K562 (cell line): ENCODE results near the gene FZD10. TPM values are rescaled to one million over a fixed set of nuclear protein-coding genes. Genes with fewer than 3 reads are reported as not detected.

Experiments
- ATAC-seq: fragments of 200-7000 bp; cut with Tn5 transposase; 3 replicates; pipeline ENCODE4 v1.9.1; 2020; ENCODE audit warnings: moderate library complexity
- BruUV-seq: library from RNA; stranded (reverse); fragments of 400-500 nt; replicated peaks from 2 replicates; lab custom pipeline; 2021; lab: Mats Ljungman, UMichigan
- CTCF ChIA-PET: fragments of 300-600 bp; formaldehyde crosslinking; extraction: SDS; loops from one replicate; lab custom pipeline; 2021; ENCODE audit warnings: low intra/inter-chr PET ratio; lab: Yijun Ruan, JAX
- POLR2A ChIA-PET: fragments of 300-600, 350-650 bp; sonication (Branson Sonifier 250); formaldehyde crosslinking; extraction: SDS; loops from one replicate; lab custom pipeline; 2021; ENCODE audit warnings: antibody characterized with exemption, inconsistent platforms; lab: Yijun Ruan, JAX
- DNase-seq, 4 experiments: peaks; one replicate each; pipeline versions ENCODE4 v3.0.0 to v3.0.0-alpha.2; 2011 to 2018; ENCODE audit warnings: low spot score in 3 of 4, mixed read lengths in 3 of 4; ENCODE audit errors: extremely low read depth in 1 of 4
- FAIRE-seq: peaks from 2 replicates; lab custom pipeline; 2011; peaks lifted over from hg19 to GRCh38; lab: Jason Lieb, UNC
- H2AFZ ChIP-seq: 2 replicates; pipeline ENCODE4 v1.6.0; 2011; ENCODE audit warnings: low read depth, low read length, control low read depth, inconsistent platforms
- H3K27ac ChIP-seq: fragments of 200-600 bp; 3 replicates; pipeline ENCODE4 v1.8.0; 2011; ENCODE audit warnings: low read depth, mild to moderate bottlenecking, control low read depth, inconsistent platforms, low read length, moderate library complexity, mixed read lengths; ENCODE audit errors: extremely low read depth
- H3K27me3 ChIP-seq, 2 experiments: fragments of 300-600 bp in 1 of 2; 2 replicates in 1 of 2; 3 replicates in 1 of 2; pipeline versions ENCODE4 v1.6.0 to v1.8.0; 2011; ENCODE audit warnings: inconsistent platforms in 2 of 2, low read length in 2 of 2, mild to moderate bottlenecking in 1 of 2, mixed read lengths in 1 of 2, moderate library complexity in 1 of 2; ENCODE audit not compliant: control insufficient read depth in 2 of 2, insufficient read depth in 2 of 2
- H3K36me3 ChIP-seq: fragments of 300-600 bp; 3 replicates; pipeline ENCODE4 v1.8.0; 2011; ENCODE audit warnings: mild to moderate bottlenecking, low read length, inconsistent platforms; ENCODE audit not compliant: control insufficient read depth, insufficient read depth
- H3K4me1 ChIP-seq, 2 experiments: fragments of 200-600 bp in 1 of 2; replicated peaks in 1 of 2; 2 replicates in 1 of 2; 3 replicates in 1 of 2; pipeline versions ENCODE4 v1.5.1 to v1.8.0; 2011; ENCODE audit warnings: inconsistent platforms in 2 of 2, low read length in 2 of 2, mild to moderate bottlenecking in 1 of 2, mixed read lengths in 1 of 2, moderate library complexity in 1 of 2; ENCODE audit not compliant: control insufficient read depth in 2 of 2, insufficient read depth in 2 of 2
- H3K4me2 ChIP-seq: 2 replicates; pipeline ENCODE4 v1.6.1; 2011; ENCODE audit warnings: low read length, control low read depth, inconsistent platforms, mixed read lengths; ENCODE audit not compliant: insufficient read depth
- H3K4me3 ChIP-seq: fragments of 200-600 bp; sonication (generic), shearing (Covaris generic); 2 replicates; pipeline ENCODE4 v1.5.1; 2016; ENCODE audit warnings: control low read depth, inconsistent platforms
- H3K79me2 ChIP-seq: fragments of 200-600 bp; 3 replicates; pipeline ENCODE4 v1.8.0; 2011; ENCODE audit warnings: low read length, inconsistent platforms; ENCODE audit not compliant: control insufficient read depth, insufficient read depth
- H3K9ac ChIP-seq, 2 experiments: 2 replicates each; pipeline versions ENCODE4 v1.6.0 to v1.6.1; 2011; ENCODE audit warnings: low read depth in 2 of 2, low read length in 2 of 2, control low read depth in 1 of 2, inconsistent platforms in 1 of 2, mild to moderate bottlenecking in 1 of 2, mixed read lengths in 1 of 2; ENCODE audit not compliant: insufficient read depth in 1 of 2
- H3K9me1 ChIP-seq: one replicate; pipeline ENCODE4 v1.6.0; 2011; ENCODE audit warnings: inconsistent platforms, mild to moderate bottlenecking, low read length, moderate library complexity; ENCODE audit not compliant: control insufficient read depth, insufficient read depth
- H3K9me3 ChIP-seq: replicated peaks from 2 replicates; pipeline ENCODE4 v1.5.1; 2011; ENCODE audit warnings: low read depth, low read length, inconsistent platforms; ENCODE audit not compliant: control insufficient read depth, insufficient read depth
- H4K20me1 ChIP-seq: replicated peaks from 2 replicates; pipeline ENCODE4 v1.6.1; 2011; ENCODE audit warnings: low read length, inconsistent platforms, mixed read lengths; ENCODE audit not compliant: control insufficient read depth, insufficient read depth
- ARID2 ChIP-seq: fragments of 450-650 bp; IDR thresholded peaks from 2 replicates; pipeline ENCODE4 v1.6.1; 2017; ENCODE audit warnings: antibody characterized with exemption, mild to moderate bottlenecking
- BCOR ChIP-seq: fragments of 450-650 bp; IDR thresholded peaks from 2 replicates; pipeline ENCODE4 v1.6.1; 2016
- EHMT2 ChIP-seq: fragments of 450-650 bp; IDR thresholded peaks from 2 replicates; pipeline ENCODE4 v1.6.1; 2018; ENCODE audit warnings: antibody characterized with exemption
- ILF3 ChIP-seq: fragments of 450-650 bp; IDR thresholded peaks from 2 replicates; pipeline ENCODE4 v1.6.1; 2018; ENCODE audit warnings: antibody characterized with exemption, mild to moderate bottlenecking, moderate library complexity, borderline replicate concordance
- KLF16 ChIP-seq: IDR thresholded peaks from 2 replicates; pipeline ENCODE4 v1.6.1; 2016; ENCODE audit warnings: antibody characterized with exemption
- LCOR ChIP-seq: sonication (generic); formaldehyde crosslinking; IDR thresholded peaks from 2 replicates; pipeline ENCODE4 v1.8.0; 2022; ENCODE audit warnings: mild to moderate bottlenecking, missing genetic modification reagents
- NFATC3 ChIP-seq: fragments of 450-650 bp; IDR thresholded peaks from 2 replicates; pipeline ENCODE4 v1.6.1; 2017; ENCODE audit warnings: mild to moderate bottlenecking
- ZNF263 ChIP-seq: sonication (generic); formaldehyde crosslinking; IDR thresholded peaks from 2 replicates; pipeline ENCODE4 v1.8.0; 2022; ENCODE audit warnings: mild to moderate bottlenecking, missing genetic modification reagents, borderline replicate concordance
- ZNF41 ChIP-seq: fragments of 250-450 bp; sonication (Bioruptor Pico); conservative IDR thresholded peaks from 2 replicates; pipeline ENCODE4 v1.4.0; 2020; ENCODE audit warnings: mild to moderate bottlenecking
- ZNF707 ChIP-seq: fragments of 250-450 bp; sonication (Bioruptor Pico); conservative IDR thresholded peaks from 2 replicates; pipeline ENCODE4 v1.8.0; 2022; ENCODE audit warnings: inconsistent platforms, mild to moderate bottlenecking, moderate library complexity
- WGBS: fragments of 100-300 bp; shearing (Covaris generic); methylation state at CpG from one replicate; pipeline ENCODE4 v1.1.6; 2016; ENCODE audit warnings: low coverage, mixed read lengths; ENCODE audit not compliant: insufficient coverage; ENCODE audit errors: missing lambda C conversion rate; 5-methylcytosine and 5-hydroxymethylcytosine counted together
- in situ Hi-C: fragments of 300-500 bp; cut with MboI; formaldehyde crosslinking; loops from 4 replicates; pipeline ENCODE4 v1.15.0; 2018; ENCODE audit warnings: inconsistent platforms, mixed read lengths
- intact Hi-C: fragments of 100-400 bp; cut with micrococcal nuclease; formaldehyde crosslinking; loops from 2 replicates; pipeline ENCODE4 v1.14.2; 2022
- polyA plus RNA-seq, 8 experiments: library from polyadenylated mRNA; depleted of rRNA in 4 of 8; stranded (reverse) in 5 of 8; unstranded in 3 of 8; fragments of >200 nt; fragmentation: Nextera tagmentation in 2 of 8; fragmentation: Illumina TruSeq in 1 of 8; extraction: Ambion mirVana in 2 of 8; extraction: Trizol in 1 of 8; gene quantifications; 2 replicates each; pipeline versions ENCODE4 v1.2.1 to v1.2.3, GENCODE V29; 2011 to 2014; ENCODE audit warnings: inconsistent platforms in 1 of 8, missing spikeins in 1 of 8
- total RNA-seq, 7 experiments: library from RNA; depleted of rRNA in 6 of 7; stranded (reverse); fragments of >200 nt in 6 of 7; fragmentation: Illumina TruSeq in 2 of 7; extraction: Trizol in 2 of 7; gene quantifications; 2 replicates each; pipeline versions ENCODE4 v1.2.1 to v1.2.3, GENCODE V29; 2011 to 2021; ENCODE audit warnings: low replicate concordance in 1 of 7
- TF ChIP-seq, protein P1 (sequence below): fragments of 250-450 bp; sonication (Bioruptor Pico); IDR thresholded peaks from 2 replicates; pipeline ENCODE4 v1.5.0; 2021; ENCODE audit warnings: mild to moderate bottlenecking, borderline replicate concordance
- TF ChIP-seq, protein P2 (sequence below): fragments of 150-350 bp; conservative IDR thresholded peaks from 2 replicates; pipeline ENCODE4 v1.6.1; 2014; ENCODE audit warnings: low read length
- TF ChIP-seq, protein P3 (sequence below): conservative IDR thresholded peaks from 2 replicates; pipeline ENCODE4 v1.6.1; 2011; ENCODE audit warnings: low read depth, mild to moderate bottlenecking, low read length; ENCODE audit not compliant: control insufficient read depth
- TF ChIP-seq, protein P4 (sequence below): fragments of 200-800 bp; sonication (Bioruptor generic); IDR thresholded peaks from 2 replicates; pipeline ENCODE4 v1.6.1; 2017; ENCODE audit warnings: missing genetic modification characterization, missing compliant biosample characterization
- TF ChIP-seq, protein P5 (sequence below), 2 experiments: fragments of 450-650 bp; IDR thresholded peaks; 2 replicates each; pipeline ENCODE4 v1.6.1; 2016

The FZD10 gene
- total and polyA plus RNA-seq, 9 of the 15 experiments (the other 6 are each of a cell fraction or from before 2014, with no cell fraction given) = not detected

DNA sequence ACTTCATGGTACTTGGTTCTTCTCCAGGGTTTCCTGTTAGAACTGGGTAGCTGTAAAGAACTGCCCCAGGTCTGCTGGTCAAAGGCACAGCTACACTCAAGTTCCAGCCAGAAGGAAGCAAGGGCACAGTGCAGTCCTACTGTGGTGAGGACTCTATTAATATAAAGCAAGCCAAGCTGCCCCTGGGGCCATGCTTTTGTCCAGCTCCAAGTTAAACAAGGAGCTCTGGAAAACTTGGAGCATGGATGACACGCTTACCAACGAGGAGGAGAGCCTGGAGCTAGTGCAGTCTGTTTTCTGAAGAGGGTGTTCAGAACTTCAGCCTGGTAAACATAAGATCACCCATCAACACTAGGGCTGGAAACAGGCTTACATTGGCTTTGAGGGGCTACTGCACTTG is 4.0 kb downstream of the FZD10 start:
- Histone ChIP-seq H2AFZ (no peak overlapping the region), H3K9ac (no peak overlapping the region), H3K79me2 (no peaks in the 10 kb centered on the region), H3K4me3 (no peak overlapping the region), H3K27me3 (peaks cover 0 to under 1% of the 10 kb centered on the region in 2 experiments; a peak in 2 of 5 replicates), H3K9me1 (no peaks in the 10 kb centered on the region), H4K20me1 (no peaks in the 10 kb centered on the region), H3K36me3 (no peaks in the 10 kb centered on the region), H3K9me3 (no peaks in the 10 kb centered on the region), H3K4me2 (no peak overlapping the region), H3K4me1 (no peaks in the 10 kb centered on the region; a peak in 1 of 5 replicates), H3K27ac (no peak overlapping the region)
- FAIRE-seq = no peak
- no peak for DNase-seq
- intact Hi-C loops (no loop called here), in situ Hi-C loops (no loop called here)
- POLR2A ChIA-PET = interaction anchor here (0.9 kb wide), 1 partner anchor 513 kb away, joined by 3 read pairs; no protein-coding TSS in a partner anchor
- no peak for ATAC-seq
- BruUV-seq = no TSS peak
- 0% methylated on average over 2 of the region's 2 CpGs for WGBS
- CTCF ChIA-PET = no interaction called here
- TF ChIP-seq EHMT2 = no peak
- TF ChIP-seq, protein P1, sequence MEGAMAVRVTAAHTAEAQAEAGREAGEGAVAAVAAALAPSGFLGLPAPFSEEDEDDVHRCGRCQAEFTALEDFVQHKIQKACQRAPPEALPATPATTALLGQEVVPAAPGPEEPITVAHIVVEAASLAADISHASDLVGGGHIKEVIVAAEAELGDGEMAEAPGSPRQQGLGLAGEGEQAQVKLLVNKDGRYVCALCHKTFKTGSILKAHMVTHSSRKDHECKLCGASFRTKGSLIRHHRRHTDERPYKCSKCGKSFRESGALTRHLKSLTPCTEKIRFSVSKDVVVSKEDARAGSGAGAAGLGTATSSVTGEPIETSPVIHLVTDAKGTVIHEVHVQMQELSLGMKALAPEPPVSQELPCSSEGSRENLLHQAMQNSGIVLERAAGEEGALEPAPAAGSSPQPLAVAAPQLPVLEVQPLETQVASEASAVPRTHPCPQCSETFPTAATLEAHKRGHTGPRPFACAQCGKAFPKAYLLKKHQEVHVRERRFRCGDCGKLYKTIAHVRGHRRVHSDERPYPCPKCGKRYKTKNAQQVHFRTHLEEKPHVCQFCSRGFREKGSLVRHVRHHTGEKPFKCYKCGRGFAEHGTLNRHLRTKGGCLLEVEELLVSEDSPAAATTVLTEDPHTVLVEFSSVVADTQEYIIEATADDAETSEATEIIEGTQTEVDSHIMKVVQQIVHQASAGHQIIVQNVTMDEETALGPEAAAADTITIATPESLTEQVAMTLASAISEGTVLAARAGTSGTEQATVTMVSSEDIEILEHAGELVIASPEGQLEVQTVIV (CRISPR knock-in tag) = no peak
- TF ChIP-seq, protein P2, sequence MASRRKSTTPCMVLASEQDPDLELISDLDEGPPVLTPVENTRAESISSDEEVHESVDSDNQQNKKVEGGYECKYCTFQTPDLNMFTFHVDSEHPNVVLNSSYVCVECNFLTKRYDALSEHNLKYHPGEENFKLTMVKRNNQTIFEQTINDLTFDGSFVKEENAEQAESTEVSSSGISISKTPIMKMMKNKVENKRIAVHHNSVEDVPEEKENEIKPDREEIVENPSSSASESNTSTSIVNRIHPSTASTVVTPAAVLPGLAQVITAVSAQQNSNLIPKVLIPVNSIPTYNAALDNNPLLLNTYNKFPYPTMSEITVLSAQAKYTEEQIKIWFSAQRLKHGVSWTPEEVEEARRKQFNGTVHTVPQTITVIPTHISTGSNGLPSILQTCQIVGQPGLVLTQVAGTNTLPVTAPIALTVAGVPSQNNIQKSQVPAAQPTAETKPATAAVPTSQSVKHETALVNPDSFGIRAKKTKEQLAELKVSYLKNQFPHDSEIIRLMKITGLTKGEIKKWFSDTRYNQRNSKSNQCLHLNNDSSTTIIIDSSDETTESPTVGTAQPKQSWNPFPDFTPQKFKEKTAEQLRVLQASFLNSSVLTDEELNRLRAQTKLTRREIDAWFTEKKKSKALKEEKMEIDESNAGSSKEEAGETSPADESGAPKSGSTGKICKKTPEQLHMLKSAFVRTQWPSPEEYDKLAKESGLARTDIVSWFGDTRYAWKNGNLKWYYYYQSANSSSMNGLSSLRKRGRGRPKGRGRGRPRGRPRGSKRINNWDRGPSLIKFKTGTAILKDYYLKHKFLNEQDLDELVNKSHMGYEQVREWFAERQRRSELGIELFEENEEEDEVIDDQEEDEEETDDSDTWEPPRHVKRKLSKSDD = no peak
- TF ChIP-seq, protein P3, sequence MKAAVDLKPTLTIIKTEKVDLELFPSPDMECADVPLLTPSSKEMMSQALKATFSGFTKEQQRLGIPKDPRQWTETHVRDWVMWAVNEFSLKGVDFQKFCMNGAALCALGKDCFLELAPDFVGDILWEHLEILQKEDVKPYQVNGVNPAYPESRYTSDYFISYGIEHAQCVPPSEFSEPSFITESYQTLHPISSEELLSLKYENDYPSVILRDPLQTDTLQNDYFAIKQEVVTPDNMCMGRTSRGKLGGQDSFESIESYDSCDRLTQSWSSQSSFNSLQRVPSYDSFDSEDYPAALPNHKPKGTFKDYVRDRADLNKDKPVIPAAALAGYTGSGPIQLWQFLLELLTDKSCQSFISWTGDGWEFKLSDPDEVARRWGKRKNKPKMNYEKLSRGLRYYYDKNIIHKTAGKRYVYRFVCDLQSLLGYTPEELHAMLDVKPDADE = no peak
- no peak for TF ChIP-seq NFATC3
- no peak for TF ChIP-seq ILF3
- no peak for TF ChIP-seq BCOR
- TF ChIP-seq LCOR (CRISPR knock-in tag) = no peak
- TF ChIP-seq ARID2 = no peak
- TF ChIP-seq ZNF707 (CRISPR knock-in tag) = no peak
- TF ChIP-seq ZNF41 = no peak
- no peak for TF ChIP-seq ZNF263 (CRISPR knock-in tag)
- TF ChIP-seq, protein P4, sequence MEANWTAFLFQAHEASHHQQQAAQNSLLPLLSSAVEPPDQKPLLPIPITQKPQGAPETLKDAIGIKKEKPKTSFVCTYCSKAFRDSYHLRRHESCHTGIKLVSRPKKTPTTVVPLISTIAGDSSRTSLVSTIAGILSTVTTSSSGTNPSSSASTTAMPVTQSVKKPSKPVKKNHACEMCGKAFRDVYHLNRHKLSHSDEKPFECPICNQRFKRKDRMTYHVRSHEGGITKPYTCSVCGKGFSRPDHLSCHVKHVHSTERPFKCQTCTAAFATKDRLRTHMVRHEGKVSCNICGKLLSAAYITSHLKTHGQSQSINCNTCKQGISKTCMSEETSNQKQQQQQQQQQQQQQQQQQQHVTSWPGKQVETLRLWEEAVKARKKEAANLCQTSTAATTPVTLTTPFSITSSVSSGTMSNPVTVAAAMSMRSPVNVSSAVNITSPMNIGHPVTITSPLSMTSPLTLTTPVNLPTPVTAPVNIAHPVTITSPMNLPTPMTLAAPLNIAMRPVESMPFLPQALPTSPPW (CRISPR knock-in tag) = no peak
- TF ChIP-seq, protein P5, sequence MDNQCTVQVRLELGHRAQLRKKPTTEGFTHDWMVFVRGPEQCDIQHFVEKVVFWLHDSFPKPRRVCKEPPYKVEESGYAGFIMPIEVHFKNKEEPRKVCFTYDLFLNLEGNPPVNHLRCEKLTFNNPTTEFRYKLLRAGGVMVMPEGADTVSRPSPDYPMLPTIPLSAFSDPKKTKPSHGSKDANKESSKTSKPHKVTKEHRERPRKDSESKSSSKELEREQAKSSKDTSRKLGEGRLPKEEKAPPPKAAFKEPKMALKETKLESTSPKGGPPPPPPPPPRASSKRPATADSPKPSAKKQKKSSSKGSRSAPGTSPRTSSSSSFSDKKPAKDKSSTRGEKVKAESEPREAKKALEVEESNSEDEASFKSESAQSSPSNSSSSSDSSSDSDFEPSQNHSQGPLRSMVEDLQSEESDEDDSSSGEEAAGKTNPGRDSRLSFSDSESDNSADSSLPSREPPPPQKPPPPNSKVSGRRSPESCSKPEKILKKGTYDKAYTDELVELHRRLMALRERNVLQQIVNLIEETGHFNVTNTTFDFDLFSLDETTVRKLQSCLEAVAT (IDR thresholded peaks at IDR 0.05) = no peak
- TF ChIP-seq KLF16 = no peak
